Putamen (tissue), 1 donor: ENCODE measurements around the gene DYRK3.
"Not testable (repeated sequence)": the region's sequence is repeated elsewhere in the genome, so short reads cannot be mapped to it uniquely, and the experiment has no call there.

Source experiments
- DNase-seq: peaks from one replicate; pipeline ENCODE4 v3.0.0-alpha.2; 2016; ENCODE audit warnings: low spot score

Gene DYRK3

GRCh38 chr1:206635080-206635977, at the start of gene DYRK3:
TSS of gene DYRK3 (plus strand) at chr1:206635536. CDS start at chr1:206635704, 168 bp downstream.
- peak; percentile 89 for DNase-seq

- no peak for DNase-seq
Observed at GRCh38 chr1:206586501-206587445, 48.6 kb upstream of the DYRK3 start.

GRCh38 chr1:206587904-206588303, 47.4 kb upstream of the DYRK3 start:
- no peak for DNase-seq

GRCh38 chr1:206588492-206588891, 46.8 kb upstream of the DYRK3 start:
- no peak for DNase-seq

GRCh38 chr1:206589206-206589605, 46.1 kb upstream of the DYRK3 start:
- no peak for DNase-seq

GRCh38 chr1:206590025-206590758, 45.1 kb upstream of the DYRK3 start:
- DNase-seq: no peak

GRCh38 chr1:206591226-206591625, 44.1 kb upstream of the DYRK3 start:
- no peak for DNase-seq

GRCh38 chr1:206591696-206592095, 43.6 kb upstream of the DYRK3 start:
- no peak for DNase-seq

- no peak for DNase-seq
Observed at GRCh38 chr1:206593351-206593925, 41.9 kb upstream of the DYRK3 start.

GRCh38 chr1:206595581-206596318, 39.6 kb upstream of the DYRK3 start:
- no peak for DNase-seq

GRCh38 chr1:206596319-206596666, 39.0 kb upstream of the DYRK3 start:
- DNase-seq: no peak

- no peak for DNase-seq
Observed at GRCh38 chr1:206600527-206600926, 34.8 kb upstream of the DYRK3 start.

- no peak for DNase-seq
Observed at GRCh38 chr1:206604861-206605260, 30.5 kb upstream of the DYRK3 start.

GRCh38 chr1:206606867-206607266, 28.5 kb upstream of the DYRK3 start:
- DNase-seq: no peak

GRCh38 chr1:206608108-206608698, 27.1 kb upstream of the DYRK3 start:
- DNase-seq: no peak

- no peak for DNase-seq
Observed at GRCh38 chr1:206609229-206609991, 25.9 kb upstream of the DYRK3 start.

- DNase-seq: peak; percentile 96
Observed at GRCh38 chr1:206612129-206612876, 23.0 kb upstream of the DYRK3 start, which contains the start of gene EIF2D. TSS of gene EIF2D (minus strand) at chr1:206612465. CDS start at chr1:206612342, 123 bp downstream.

- not testable (repeated sequence) for DNase-seq
Observed at GRCh38 chr1:206626396-206626795, 8.9 kb upstream of the DYRK3 start.

- DNase-seq: no peak
Observed at GRCh38 chr1:206628916-206629315, 6.4 kb upstream of the DYRK3 start.
